HL-60 (cell line): ENCODE measurements around the gene SECTM1.

Experiments
- GABPA ChIP-seq: IDR thresholded peaks from 2 replicates; pipeline ENCODE4 v1.6.1; 2012; ENCODE audit warnings: low read depth
- POLR2AphosphoS5 ChIP-seq: IDR thresholded peaks from 2 replicates; pipeline ENCODE4 v1.6.1; 2012; ENCODE audit warnings: low read depth
- SPI1 ChIP-seq: IDR thresholded peaks from 2 replicates; pipeline ENCODE4 v1.6.1; 2012; ENCODE audit warnings: low read depth, mild to moderate bottlenecking, borderline replicate concordance
- TF ChIP-seq, protein P1 (sequence below): IDR thresholded peaks from one replicate; pipeline ENCODE4 v1.5.1; 2011; ENCODE audit warnings: low read length, control low read depth, inconsistent platforms; ENCODE audit not compliant: insufficient read depth
- TF ChIP-seq, protein P2 (sequence below): IDR thresholded peaks from 2 replicates; pipeline ENCODE4 v1.6.1; 2012; ENCODE audit warnings: low read depth; ENCODE audit not compliant: insufficient replicate concordance

DNA sequence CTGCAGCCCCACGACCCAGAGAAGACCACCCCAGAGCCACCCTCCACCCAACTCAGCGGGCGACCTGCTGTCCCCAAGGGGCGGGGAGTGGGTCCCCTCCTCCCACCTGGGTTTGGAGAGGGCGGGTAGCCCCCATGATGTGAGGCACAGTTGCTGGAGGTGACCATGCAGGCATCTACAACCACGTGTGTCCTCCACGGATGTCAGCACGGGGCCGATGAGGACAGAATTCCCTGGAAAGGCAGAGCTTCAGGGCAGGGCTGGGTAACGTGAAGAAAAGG, 45.1 kb upstream of the SECTM1 start:
- TF ChIP-seq, protein P1, sequence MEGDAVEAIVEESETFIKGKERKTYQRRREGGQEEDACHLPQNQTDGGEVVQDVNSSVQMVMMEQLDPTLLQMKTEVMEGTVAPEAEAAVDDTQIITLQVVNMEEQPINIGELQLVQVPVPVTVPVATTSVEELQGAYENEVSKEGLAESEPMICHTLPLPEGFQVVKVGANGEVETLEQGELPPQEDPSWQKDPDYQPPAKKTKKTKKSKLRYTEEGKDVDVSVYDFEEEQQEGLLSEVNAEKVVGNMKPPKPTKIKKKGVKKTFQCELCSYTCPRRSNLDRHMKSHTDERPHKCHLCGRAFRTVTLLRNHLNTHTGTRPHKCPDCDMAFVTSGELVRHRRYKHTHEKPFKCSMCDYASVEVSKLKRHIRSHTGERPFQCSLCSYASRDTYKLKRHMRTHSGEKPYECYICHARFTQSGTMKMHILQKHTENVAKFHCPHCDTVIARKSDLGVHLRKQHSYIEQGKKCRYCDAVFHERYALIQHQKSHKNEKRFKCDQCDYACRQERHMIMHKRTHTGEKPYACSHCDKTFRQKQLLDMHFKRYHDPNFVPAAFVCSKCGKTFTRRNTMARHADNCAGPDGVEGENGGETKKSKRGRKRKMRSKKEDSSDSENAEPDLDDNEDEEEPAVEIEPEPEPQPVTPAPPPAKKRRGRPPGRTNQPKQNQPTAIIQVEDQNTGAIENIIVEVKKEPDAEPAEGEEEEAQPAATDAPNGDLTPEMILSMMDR = no peak
- TF ChIP-seq POLR2AphosphoS5 (no peak), GABPA (no peak), SPI1 (no peak)
- TF ChIP-seq, protein P2, sequence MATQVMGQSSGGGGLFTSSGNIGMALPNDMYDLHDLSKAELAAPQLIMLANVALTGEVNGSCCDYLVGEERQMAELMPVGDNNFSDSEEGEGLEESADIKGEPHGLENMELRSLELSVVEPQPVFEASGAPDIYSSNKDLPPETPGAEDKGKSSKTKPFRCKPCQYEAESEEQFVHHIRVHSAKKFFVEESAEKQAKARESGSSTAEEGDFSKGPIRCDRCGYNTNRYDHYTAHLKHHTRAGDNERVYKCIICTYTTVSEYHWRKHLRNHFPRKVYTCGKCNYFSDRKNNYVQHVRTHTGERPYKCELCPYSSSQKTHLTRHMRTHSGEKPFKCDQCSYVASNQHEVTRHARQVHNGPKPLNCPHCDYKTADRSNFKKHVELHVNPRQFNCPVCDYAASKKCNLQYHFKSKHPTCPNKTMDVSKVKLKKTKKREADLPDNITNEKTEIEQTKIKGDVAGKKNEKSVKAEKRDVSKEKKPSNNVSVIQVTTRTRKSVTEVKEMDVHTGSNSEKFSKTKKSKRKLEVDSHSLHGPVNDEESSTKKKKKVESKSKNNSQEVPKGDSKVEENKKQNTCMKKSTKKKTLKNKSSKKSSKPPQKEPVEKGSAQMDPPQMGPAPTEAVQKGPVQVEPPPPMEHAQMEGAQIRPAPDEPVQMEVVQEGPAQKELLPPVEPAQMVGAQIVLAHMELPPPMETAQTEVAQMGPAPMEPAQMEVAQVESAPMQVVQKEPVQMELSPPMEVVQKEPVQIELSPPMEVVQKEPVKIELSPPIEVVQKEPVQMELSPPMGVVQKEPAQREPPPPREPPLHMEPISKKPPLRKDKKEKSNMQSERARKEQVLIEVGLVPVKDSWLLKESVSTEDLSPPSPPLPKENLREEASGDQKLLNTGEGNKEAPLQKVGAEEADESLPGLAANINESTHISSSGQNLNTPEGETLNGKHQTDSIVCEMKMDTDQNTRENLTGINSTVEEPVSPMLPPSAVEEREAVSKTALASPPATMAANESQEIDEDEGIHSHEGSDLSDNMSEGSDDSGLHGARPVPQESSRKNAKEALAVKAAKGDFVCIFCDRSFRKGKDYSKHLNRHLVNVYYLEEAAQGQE = no peak
